HG02870 (cell line): ENCODE measurements around the gene RANBP1.
"Not testable (repeated sequence)": the region's sequence is repeated elsewhere in the genome, so short reads cannot be mapped to it uniquely, and the experiment has no call there.

Source experiments
- ATAC-seq: cut with Tn5 transposase; IDR thresholded peaks from one replicate; pipeline ENCODE4 v1.9.1; 2021; ENCODE audit warnings: mild to moderate bottlenecking, moderate library complexity; ENCODE audit not compliant: unreplicated experiment

RANBP1 gene

DNA sequence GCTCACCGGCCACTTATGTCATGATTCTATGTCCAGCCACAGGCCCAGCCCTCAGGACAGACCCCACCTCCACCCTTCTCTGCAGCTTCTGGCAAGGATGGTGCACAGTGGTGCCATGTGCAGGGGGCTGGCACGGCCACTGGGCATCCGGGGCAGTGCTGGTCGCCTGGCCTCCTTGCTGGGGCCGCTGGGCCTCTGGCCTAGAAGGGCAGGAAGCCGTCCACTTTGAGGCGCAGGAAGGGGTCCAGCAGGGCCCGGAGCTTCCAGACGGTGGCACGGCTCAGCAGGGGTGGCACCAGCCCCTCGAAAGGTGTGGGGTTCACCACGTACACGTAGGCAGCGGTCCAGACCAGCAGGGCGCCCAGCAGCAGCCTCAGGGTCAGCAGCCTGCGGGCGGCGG is 32.5 kb downstream of the RANBP1 start:
- ATAC-seq, result no peak

DNA sequence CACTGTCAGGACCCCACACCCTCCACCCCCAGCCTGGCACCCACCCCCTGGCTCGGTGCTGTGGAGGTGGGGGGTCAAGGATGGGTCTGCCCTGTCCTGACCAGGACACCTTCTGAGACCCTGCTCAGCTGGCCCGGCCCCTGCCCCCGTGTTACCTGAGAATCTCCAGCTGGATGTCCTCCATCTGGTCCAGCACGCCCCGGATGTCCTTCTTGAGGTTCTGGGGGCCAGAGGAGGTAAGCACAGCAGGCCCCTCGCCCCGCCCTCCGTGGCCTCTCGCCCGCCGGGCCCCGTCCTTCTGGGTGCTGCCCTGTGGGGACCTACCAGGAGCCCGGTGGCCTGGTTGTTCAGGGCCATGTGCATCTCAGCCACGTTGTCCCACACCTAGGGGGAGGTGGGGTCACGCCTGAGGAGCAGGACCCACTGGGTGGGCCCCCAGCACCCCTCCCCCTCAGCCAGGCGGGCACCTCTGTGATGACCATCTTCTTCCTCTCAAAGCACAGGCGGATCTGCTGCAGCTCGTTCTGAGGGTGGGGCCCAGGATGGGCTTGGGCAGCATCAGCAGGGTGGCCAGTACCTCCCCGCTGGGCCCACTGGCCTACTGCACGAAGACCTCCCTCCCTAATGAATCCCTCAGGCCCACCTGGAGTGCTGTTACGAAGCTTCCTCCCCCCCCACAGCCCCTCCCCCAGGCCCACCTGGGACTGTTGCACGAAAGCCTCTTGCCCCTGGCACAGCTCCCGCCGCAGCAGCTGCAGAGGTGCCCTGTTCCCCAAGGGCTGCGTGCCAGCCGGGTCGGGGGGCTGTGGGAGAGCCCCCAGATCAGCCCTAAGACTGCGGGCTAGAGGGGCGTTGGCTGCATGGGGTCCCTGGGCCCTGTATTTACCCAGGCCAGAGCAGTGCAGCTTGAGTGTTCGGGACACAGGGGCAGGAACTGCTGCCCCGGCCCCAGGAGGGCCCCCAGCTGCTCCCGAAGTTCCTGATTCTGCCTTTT is 33.6 kb downstream of the RANBP1 start:
- no peak for ATAC-seq

DNA sequence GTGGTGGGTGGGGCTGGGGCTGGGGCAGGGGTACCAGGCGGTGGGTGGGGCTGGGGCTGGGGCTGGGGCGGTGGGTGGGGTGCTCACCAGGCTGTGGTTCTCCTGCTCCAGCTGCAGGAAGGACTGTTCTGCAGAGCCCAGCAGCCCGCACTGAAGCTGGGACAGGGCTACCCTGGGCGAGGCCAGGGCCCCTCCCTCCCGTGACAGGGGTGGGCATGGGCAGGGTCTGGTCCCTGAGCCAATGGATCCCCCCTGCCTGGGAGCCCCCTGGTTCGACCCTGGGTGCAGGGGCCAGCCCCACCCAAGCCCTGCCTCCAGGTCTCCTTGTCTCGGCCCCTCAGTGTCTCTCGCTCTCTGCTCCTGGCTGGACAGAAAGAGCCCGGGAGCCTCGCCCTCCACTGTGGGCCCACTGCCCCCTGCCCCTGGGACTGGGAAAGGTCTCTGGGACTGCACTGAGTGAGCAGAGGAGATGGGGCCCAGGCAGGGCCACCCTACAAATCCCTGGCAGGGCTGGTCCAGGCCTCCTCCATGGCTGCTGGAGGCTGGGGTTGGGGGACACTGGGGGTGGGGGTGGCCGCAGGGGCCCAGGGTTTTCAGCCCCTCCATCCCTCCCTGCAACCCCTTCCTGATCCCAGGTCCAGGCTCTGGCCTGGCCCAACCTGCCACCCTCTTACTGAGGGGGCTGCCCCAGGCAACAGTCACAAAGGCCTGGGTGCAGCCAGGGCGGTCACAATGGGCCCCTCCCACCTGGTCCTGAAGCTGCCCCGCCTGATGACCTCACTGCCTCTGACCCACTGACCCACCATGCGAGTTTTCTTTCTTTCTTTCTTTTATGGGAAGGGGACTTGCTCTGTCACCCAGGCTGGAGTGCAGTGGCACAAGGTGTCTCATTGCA is 34.7 kb downstream of the RANBP1 start, which contains the start of gene CCDC188:
CCDC188 (minus strand) TSS at position 675 of the 895 bp plus-strand sequence; CDS start at position 606, 69 bp downstream.
- no peak for ATAC-seq

DNA sequence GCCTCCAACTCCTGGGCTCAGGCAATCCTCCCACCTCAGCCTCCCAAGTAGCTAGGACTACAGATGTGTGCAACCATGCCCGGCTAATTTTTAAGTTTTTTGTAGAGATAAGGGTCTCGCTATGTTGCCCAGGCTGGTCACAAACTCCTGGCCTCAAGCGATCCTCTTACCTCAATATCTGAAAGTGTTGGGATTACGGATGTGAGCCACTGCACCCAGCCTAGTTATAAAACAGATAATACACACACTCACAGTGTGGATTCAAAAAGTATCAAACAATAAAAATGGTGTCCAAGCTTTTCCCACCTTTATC is 35.3 kb downstream of the RANBP1 start:
- ATAC-seq, result no peak

DNA sequence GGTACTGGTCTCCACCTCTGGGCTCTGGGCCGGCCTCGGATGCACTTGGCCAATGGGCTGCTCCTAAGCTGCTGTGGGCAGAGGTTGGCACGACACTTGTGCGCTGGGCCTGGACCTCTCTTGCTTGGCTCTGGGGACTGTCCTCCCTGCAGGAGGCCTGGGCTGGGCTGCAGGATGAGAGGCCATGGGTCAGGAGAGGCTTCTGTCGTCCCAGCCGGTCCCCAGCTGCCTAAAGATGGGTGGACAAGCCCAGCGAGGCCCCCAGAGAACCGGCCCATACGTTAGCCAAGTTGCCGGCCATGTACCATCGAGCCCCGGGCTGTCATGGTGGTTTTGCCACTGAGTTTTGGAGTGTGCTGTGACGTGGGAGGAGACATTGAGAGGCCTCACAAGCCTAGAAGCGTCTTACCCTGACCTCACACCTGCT is 36.6 kb downstream of the RANBP1 start:
- ATAC-seq, result no peak

DNA sequence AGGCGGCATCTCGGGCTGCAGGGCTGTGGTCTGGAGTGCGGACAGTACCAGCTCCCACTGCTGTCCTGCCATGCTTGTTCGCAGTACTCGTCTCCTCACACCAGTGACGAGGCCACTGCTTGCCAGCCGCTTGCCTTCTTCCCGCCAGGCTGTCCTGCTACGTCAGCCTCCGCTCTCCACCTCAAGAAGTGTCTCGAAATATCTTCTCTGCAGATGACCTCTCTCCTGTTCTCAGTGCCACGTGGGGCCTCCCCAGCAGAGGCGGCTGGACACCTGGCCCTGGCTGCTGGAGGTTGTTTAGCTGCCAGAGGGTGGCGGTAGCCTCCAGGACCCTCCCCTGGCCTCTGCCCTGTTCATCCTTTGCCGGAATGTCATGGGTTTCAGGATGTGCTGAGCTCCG is 38.0 kb downstream of the RANBP1 start:
- no peak for ATAC-seq

DNA sequence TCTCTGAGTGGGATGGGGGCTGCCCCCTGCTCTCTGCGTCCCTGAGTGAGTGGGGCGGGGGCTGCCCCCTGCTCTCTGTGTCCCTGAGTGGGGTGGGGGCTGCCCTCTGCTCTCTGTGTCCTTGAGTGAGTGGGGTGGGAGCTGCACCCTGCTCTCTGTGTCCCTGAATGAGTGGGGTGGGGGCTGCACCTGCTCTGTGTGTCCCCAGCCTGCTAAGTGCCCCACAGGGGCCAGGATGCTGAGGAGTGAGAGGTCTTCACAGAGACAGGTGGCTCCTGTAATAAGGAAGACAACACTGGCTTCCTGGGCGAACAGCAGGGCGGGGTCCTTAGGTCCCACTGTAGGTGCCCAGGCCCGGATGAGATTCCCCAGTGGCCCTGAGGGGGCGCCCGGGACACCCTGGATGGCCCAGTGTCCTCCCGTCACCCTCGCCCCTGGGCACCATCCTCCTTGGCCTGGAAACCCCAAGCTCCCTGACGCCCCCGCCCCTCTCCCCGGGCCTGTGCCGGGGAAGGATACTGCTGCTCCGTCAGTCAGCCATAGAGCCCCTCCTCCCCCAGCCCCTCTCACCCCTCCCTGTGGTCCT is 38.8 kb downstream of the RANBP1 start:
- ATAC-seq, result no peak

DNA sequence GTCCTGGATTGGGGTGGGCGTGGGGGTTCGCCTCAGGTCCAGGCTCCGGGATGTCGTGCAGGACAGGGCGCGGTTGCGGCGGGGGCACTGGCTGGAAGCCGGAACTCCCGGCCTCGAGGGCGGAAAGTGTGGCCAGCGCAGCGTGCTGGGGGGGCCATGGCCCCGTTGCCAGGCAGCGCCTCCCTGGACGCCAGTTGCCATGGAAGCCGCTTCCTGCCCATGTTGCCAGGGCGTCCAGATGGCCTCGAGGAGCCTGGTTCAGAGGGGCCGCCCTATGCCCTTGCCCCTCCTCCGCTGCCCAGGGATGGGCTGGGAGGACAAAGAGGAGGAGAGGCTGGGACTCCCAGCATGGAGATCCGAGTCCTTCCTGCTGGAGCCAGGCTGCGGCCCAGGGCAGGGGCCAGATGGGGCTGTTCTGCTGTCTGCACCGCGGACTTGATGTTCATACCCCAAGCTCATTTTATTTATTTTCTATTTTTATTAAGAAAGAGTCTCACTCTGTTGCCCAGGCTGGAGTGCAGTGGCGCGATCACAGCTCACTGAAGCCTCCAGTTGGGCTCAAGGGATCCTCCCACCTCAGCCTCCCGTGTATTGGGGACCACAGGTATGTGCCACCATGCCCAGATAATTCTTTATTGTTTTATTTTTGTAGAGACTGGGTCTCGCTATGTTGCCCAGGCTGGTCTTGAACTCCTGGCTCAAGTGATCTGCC is 39.6 kb downstream of the RANBP1 start:
- ATAC-seq, result no peak

DNA sequence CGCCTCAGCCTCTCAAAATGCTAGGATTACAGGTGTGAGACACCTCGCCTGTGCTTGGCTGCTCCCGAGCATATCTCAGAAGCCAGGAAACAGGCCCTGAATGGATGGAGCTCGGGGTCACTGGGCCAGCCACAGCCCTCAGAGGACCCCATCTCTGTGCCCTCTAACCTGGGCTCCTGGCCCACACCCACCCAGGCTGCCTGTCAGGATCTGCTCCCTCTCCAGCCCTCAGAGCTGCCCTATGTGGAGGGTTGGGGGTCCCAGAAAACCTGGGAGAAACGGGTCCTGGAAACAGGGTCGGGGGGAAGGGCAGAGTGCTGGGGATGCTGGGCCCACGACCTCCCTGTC is 40.1 kb downstream of the RANBP1 start:
- ATAC-seq, result no peak

DNA sequence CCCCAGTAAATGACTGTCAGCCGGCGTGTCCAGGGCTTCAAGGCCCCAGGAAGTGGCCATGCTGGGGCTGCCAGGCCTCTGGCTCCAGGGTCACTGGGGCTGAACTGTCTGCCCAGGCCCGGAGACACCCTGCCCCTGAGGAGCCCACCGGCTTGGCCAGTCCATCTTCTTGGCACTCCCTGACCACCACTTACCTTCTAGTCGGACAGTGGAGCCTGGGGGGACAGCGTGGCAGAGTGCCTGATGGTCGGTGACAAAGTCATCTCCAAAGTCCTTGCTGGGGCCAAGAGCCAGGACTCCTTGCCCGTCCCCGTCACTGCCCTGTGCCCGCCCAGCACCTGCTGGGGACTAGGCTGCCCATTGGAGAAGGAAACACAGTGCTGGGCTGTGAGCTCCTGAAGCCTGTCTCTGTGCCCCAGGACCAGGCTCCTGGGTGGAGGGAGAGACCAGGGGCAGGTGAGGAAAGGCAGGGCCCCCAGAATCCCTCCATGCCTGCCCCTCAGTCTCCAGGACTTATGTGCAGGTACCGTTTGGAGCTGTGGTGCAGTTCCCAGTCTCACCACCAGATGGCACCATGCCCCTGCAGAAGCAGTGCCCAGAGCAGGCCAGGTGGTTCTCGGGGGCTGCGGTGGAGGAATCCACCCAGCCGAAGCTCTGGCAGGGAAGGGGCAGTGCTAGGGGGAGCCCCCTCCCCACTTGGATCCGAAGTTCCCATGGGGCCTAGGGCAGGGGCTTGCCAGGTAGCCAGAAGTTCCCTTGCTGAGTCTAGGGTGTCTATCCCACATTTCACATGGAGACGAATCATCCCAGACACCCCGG is 40.9 kb downstream of the RANBP1 start:
- ATAC-seq, result no peak

DNA sequence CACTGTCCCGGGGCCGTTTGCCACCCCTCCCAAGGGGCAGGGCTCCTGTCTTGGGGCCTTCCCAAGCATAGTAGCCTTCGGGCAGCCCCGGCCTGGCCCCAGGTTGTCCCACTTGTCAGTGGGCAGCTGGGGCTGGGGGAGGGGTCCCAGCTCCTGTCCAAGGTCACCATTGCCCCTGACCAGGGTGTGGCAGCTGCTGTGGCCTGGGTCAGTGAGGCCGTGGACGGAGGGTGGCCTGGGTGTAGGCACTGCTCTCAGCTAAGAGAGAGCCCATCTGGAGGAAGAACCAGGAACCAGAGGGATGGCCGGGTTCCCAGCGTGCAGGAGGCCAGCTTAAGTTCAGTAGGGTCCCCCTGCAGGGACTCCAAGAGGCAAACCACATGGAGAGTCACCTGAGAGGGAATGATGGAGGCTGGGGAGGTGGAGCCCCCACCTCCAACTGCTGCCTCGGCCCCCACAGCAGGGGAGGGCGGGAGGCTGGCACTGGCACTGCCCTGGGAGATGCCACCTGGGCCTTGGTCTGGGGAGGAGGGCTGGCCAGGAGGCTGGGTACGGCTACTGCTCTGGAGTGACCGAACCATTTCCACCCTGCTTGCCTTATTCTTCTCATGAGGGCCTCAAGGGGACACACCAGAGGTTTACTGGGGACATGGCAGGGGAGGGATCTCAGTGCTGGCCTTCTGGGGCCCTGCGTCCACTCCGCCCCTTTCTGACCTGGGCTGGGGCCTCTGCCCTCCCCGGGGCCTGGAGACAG is 41.7 kb downstream of the RANBP1 start:
- ATAC-seq, result no peak

DNA sequence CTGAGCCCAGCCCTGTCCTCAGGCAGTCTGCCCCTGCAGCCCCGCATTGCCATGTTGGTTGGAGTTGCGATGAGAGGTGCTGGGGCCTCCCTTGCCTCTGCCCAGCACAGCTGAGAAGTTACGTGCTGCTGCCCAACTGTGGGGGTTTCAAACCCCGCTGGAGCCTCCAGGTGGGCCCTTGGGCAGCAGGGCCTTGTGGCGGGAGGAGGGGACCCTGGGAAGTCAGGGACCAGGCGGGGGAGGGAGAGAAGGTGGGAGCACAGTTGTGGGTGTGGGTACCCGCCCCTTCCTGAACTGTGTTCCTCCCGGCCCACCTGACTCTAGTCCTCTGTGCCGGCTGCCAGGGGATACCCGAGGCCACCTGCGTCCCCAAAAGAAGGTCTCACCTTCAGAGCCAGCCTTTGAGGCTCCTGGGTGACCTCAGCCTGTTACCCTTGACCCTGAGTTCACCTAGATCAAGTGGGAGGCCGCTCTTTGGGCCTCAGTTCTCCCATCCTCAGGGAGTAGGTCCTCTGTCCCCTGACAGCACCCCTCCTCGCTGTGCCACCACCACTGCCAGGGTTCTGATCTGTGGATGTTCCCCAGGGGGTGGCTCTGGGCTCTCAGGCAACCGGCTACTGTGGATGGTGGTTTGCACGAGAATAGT is 42.6 kb downstream of the RANBP1 start:
- ATAC-seq, result no peak

DNA sequence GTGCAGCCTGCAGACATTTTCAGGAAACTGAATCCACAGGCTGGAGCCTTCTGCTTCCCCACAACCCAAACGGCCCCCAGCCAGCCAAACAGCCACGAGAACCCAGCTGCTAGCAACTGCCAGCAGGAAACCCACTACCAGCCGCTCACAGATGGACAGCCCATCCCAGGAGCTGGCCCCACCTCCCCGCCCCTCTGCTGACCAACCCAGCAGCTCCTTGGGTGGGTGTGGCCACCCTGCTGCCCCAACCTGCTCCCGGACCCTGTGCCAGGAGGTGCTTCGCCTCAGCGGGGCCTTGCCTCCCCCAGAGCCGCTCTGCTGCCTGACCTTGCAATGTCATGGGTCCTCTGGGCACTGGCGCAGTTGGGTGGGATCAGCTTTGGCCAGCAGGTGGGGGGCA is 43.2 kb downstream of the RANBP1 start:
- ATAC-seq, result no peak

DNA sequence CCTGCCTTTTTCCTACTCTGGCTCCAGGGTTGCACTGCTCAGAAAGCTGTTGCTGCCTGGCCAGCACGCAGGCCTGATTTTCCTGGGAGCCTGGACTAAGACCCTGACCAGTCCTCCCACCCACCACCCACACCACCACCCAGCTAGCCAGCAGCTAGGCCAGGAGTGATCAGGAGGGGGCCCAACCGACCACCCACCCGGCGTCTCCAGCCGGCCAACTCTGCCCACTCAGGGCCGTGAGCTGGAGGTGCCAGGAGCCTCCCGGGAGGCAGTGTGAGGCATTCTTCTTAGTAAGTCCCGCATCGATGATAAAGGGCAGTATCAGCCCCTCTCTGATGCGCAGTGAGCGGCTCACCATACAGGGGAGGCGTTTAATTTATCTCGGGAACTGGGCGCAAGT is 43.6 kb downstream of the RANBP1 start:
- ATAC-seq, result not testable (repeated sequence)

DNA sequence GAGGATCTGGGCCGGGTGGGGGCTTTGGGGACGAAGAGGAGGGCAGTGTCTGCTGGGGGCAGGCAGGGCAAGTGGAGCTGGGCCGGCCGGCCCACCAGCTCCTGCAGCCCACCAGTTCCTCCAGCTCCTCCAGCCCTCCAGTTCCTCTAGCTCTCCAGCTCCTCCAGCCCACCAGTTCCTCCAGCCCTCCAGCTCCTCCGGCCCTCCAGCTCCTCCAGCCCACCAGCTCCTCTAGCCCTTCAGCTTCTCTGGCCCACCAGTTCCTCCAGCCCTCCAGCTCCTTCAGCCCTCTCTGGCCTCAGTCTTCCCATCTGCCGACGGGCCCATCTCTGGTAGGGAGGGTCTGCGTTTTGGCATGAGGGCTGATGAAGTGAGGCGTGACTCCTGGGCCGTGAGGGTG is 44.1 kb downstream of the RANBP1 start:
- ATAC-seq, result no peak

DNA sequence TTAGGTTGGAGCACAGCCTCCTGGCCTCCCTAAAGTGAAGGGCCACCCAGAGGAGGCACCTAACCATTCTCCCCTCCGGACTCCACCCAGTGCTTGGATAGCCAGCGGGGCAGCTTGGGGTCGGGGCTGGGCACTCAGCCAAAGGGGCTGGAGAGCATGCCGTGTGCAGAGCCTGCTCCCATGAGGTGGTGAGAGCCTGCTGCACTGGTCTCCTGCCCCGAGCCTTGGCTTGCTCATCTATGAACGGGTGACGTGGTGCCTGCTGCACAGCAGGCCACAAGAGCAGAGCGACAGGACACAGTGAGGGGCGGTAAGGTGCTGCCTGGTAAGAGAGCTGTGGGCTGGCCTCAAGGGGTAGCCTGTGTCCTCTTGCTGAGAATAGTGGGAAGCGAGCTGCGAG is 49.0 kb downstream of the RANBP1 start:
- ATAC-seq, result no peak

DNA sequence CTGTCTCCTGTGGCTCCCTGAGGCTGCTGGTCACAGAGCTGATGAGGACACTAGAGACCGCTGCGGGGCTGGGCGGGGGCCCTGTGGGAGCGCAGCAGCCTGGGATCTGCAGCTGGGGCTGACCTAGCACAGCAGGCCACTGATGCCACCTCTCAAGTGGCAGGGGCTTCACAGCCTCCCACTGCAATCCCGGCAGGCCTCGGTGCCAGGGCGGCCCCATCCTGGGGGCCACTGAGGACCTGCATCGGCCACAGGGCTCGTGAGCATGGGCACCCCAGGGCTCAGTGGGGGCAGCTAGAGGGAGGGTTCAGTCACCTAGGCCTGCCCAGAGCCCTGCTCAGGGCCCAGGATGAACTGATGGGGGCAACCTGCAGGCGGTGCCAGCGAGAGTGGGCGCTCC is 49.5 kb downstream of the RANBP1 start:
- ATAC-seq, result no peak

DNA sequence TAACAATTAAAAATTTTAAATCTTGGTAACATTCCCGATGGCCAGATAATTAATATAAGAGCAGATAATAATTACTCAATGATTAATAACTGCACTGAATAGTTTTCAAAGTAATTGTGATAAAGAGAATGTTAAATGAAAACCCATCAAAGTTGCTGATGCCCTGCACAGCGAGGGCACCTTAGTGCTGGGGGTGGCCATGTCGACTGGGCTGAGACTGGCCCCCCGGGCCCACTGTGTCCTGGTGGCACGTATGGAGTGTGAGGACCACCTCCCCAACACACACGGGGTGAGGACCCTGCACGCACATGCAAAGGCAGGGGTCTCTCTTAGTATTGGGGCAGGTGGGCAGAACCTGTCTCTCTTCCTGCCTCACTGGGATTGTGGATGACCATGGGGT is 50.0 kb downstream of the RANBP1 start:
- ATAC-seq, result no peak

DNA sequence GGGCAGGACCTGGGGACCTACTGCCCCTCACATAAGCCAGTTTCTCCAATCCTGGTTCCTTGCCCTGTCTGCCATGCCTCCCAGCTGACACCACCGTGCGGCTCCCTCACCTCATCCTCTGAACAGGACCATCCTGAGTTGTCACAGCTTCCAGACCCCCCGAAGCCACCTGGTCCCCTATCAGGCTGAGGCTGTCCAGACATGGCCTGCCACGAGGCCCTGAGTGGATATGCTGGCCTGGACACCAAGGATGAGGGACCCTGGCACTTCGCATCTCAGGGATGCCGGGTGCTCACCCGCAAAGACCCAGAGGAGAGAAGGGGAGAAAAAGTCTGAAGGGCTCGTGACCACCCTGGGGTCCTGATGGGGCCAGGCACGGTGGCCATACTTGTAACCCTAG is 50.8 kb downstream of the RANBP1 start:
- ATAC-seq, result no peak
